Esophagus squamous epithelium (tissue), 4 donors: Measurements from ENCODE around the gene SLC7A7.

ENCODE experiments used
- CTCF ChIP-seq, 6 experiments: fragments of 450-650 bp in 4 of 6; fragments of 200-600 bp in 2 of 6; sonication (generic) in 2 of 6; IDR thresholded peaks; one replicate each; pipeline ENCODE4 v1.5.1; 2016 to 2019; ENCODE audit warnings: antibody characterized with exemption in 6 of 6, mild to moderate bottlenecking in 4 of 6, moderate library complexity in 4 of 6
- POLR2A ChIP-seq, 4 donors: fragments of 450-650 bp; IDR thresholded peaks; one replicate each; pipeline ENCODE4 v1.6.1; 2017; ENCODE audit warnings: antibody characterized with exemption in 4 of 4, mild to moderate bottlenecking in 4 of 4, moderate library complexity in 3 of 4

- TF ChIP-seq POLR2A (IDR thresholded peaks at IDR 0.05) (no peak), CTCF (IDR thresholded peaks at IDR 0.05) (no peak)
Observed at GRCh38 chr14:22850944-22851764, 35.9 kb upstream of the SLC7A7 start.
